Measurements from ENCODE around the gene SMAD3.
A peak's percentile ranks its signal among the peaks of the same experiment; 100 is the strongest.

SMAD3 gene

DNA sequence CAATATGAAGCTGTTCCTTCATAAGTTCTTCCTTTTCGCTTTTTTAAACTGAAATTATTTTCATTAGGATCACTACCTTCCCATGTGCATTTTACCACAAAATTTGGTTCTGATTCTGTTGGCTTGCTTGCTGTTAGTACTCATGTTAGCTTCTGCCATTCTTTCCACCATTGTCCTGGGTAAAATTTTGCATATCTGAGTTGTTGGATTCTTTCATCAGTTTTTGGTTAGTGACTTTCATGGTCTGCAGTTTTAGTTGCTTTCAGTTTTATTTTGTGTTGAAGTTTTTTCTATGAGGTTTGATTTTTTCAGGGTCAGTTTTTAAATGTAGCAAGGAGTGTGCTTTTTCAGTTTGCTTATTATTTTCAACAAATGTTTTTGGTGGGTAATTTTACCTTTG lies 71.9 kb downstream of the SMAD3 start:
- no peak overlapping the region for H4K8ac ChIP-seq (ENCODE audit: low read depth, low read length)
- H3K4me1 ChIP-seq (ENCODE audit: control insufficient read depth, low read depth, low read length): no peaks in the 10 kb centered on the region
- H2BK5ac ChIP-seq (ENCODE audit: low read length): no peak overlapping the region
- WGBS (ENCODE audit: extremely low coverage, insufficient coverage, low lambda C conversion rate): no CpG with 5 or more reads among the region's 1 CpG
- H3K79me2 ChIP-seq (ENCODE audit: control insufficient read depth, insufficient read depth, low read length): no peaks in the 10 kb centered on the region
- H3K18ac ChIP-seq (ENCODE audit: low read length): no peak overlapping the region
- H3K56ac ChIP-seq (ENCODE audit: low read length): no peak overlapping the region
- no peak overlapping the region for H2BK120ac ChIP-seq (ENCODE audit: low read depth, low read length)
- no peak overlapping the region for H3K9ac ChIP-seq (ENCODE audit: low read length)
- no peaks in the 10 kb centered on the region for H3K27me3 ChIP-seq (ENCODE audit: insufficient read depth, low read length, poor library complexity)
- no peak overlapping the region for H3K27ac ChIP-seq (ENCODE audit: low read depth, low read length)
- no peaks in the 10 kb centered on the region for H3K36me3 ChIP-seq (ENCODE audit: control insufficient read depth, insufficient read depth, low read length)
- no peak overlapping the region for H2BK15ac ChIP-seq (replicated peaks; ENCODE audit: low read depth)
- H3K4me2 ChIP-seq (ENCODE audit: low read length): no peak overlapping the region
- no peak overlapping the region for H3K4ac ChIP-seq (ENCODE audit: low read depth, low read length)
- peaks cover 5% of the 10 kb centered on the region for H3K79me1 ChIP-seq (ENCODE audit: low read length)
- no peak overlapping the region for H4K5ac ChIP-seq (ENCODE audit: low read length)
- no peak overlapping the region for H3K23ac ChIP-seq (ENCODE audit: low read length)
- no peak for DNase-seq
- no peak overlapping the region for H3K4me3 ChIP-seq (ENCODE audit: low read length)
- H2AK5ac ChIP-seq (ENCODE audit: low read length): no peak overlapping the region

DNA sequence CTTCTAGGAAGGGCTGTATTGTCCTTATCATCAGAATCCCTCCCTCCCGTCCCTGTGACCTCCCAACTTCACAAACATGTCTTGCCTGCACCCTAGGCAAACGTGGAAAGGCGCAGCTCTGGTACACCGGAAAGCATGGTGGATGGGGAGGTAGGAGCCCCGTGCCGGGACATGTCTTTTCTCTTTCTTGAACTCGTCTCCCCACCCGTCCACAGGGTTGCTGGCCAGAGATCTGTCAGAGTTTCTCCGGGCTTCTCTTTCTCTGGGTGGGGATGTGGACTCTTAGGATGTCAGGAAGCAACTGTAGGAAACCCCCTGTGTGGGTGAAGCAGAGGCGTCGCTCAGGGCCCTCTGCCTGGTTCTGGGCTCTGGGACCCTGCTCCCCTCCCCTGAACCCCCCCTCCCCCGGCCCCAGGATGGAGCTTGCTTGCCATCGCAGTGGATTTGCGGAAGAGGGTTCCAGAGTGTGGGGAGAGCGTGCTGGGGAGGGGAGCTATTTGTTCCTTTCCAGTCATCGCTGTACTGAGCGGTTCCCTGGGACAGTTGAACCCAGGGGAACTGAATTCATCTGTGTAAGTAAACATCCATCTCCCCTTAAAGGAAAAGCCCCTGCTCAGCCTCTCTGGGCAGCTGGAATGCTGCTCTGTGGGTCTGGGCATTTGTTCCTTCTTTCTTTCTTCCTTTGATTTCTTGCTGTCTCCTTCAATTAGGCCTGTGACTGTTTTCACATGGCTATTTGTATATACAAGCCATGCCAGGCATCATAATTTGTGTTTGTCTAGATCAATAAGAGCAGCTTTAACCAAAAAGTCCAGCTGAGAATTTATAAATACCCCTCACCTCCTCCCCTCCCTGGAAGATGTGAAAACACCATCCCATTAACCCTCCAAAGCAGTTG lies 72.8 kb downstream of the SMAD3 start:
- H3K79me1 ChIP-seq (ENCODE audit: low read length): peaks cover 4% of the 10 kb centered on the region
- no peak overlapping the region for H3K27ac ChIP-seq (ENCODE audit: low read depth, low read length)
- no peak overlapping the region for H4K8ac ChIP-seq (ENCODE audit: low read depth, low read length)
- no peaks in the 10 kb centered on the region for H3K27me3 ChIP-seq (ENCODE audit: insufficient read depth, low read length, poor library complexity)
- no peak overlapping the region for H3K23ac ChIP-seq (ENCODE audit: low read length)
- H2BK15ac ChIP-seq (replicated peaks; ENCODE audit: low read depth): no peak overlapping the region
- WGBS (ENCODE audit: extremely low coverage, insufficient coverage, low lambda C conversion rate): no CpG with 5 or more reads among the region's 17 CpGs
- no peaks in the 10 kb centered on the region for H3K79me2 ChIP-seq (ENCODE audit: control insufficient read depth, insufficient read depth, low read length)
- H3K4me3 ChIP-seq (ENCODE audit: low read length): no peak overlapping the region
- no peak overlapping the region for H2BK120ac ChIP-seq (ENCODE audit: low read depth, low read length)
- no peak for DNase-seq
- H3K56ac ChIP-seq (ENCODE audit: low read length): peak overlapping the region; percentile 44
- H3K4me2 ChIP-seq (ENCODE audit: low read length): no peak overlapping the region
- no peaks in the 10 kb centered on the region for H3K4me1 ChIP-seq (ENCODE audit: control insufficient read depth, low read depth, low read length)
- no peak overlapping the region for H2AK5ac ChIP-seq (ENCODE audit: low read length)
- no peak overlapping the region for H3K4ac ChIP-seq (ENCODE audit: low read depth, low read length)
- H3K9ac ChIP-seq (ENCODE audit: low read length): no peak overlapping the region
- peak overlapping the region; percentile 4 for H3K18ac ChIP-seq (ENCODE audit: low read length)
- H3K36me3 ChIP-seq (ENCODE audit: control insufficient read depth, insufficient read depth, low read length): no peaks in the 10 kb centered on the region
- no peak overlapping the region for H4K5ac ChIP-seq (ENCODE audit: low read length)
- H2BK5ac ChIP-seq (ENCODE audit: low read length): no peak overlapping the region

DNA sequence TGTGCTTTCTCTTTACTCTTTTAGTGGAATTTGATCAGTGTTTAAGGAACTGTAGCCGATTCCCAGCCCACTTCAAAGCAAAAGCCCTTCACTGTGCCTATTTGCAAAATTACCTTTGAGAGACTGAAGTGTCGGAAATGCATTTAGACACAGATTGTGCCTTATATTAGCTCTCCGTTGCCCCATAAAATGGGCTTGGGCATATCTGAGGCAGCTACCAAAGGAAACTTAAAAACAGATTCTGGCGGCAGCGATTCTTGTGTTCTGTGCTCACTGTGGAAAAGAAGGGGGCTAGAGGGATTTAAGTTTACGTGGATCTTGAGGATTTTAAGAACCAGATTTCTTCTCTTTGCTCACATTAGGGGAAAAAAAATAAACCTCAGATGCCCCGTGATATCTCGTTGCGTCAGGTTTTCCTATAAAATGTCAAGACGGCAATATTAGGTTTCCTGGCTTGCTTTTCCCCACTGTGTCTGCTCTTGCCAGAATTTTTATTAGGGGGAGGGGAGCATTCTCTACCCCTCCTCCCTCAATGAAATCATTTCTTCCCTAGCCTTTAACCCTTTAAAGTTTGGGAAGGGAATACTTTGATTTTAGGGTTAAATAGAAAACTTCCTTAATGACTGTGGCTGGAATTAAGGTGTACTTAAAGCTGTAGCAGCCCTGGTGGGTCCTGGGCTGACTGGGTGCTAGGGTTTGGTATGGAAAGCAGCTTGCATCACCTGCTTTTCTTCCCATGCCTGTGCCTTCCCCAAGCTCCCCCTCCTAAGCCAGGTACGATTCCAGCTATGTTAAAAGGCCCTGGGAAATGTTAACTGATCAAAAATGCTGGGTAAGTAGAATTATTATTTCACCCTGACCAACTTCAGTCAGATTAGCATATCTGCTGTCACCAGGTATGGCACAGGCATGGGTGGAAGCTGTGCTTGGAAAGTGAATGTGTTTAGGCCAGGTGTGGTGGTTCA lies 73.8 kb downstream of the SMAD3 start:
- WGBS (ENCODE audit: extremely low coverage, insufficient coverage, low lambda C conversion rate): no CpG with 5 or more reads among the region's 11 CpGs
- no peaks in the 10 kb centered on the region for H3K4me1 ChIP-seq (ENCODE audit: control insufficient read depth, low read depth, low read length)

DNA sequence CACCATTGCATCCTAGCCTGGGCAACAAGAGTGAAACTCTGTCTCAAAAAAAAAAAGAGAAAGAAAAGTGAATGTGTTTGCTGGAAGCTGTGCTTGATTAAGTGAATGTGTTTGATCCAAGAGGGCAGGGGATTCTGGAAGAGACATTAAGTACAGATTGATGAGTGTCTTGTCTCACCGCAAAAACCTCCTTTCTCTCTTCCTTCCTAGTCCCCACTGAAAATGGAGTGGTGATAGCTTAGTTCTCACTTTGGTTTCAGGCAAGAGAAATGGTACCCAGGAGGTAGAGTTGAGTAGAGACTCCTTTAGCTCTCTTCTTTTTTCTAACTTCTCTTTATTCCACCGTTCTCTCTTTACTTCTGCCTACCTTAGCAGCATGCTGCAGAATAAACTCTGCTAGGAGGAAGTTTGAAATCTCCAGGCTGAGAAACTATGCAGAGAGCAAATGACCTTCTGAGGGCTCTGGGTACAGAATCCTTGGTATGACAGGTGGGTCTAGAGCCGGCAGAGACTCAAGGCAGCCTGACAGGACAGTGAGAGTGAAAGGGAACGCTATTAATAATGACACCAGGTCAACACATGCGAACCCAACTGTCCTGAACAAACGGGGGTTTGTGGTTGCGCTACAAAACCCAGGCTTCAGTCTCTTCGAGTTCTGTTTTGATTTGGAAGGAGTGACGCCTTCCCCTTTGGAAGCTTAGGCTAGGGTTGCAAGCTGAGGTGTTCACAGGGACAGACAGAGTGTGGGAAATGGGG lies 74.9 kb downstream of the SMAD3 start:
- Histone ChIP-seq H3K79me2 (ENCODE audit: control insufficient read depth, insufficient read depth, low read length) (peaks cover 2% of the 10 kb centered on the region), H3K4ac (ENCODE audit: low read depth, low read length) (no peak overlapping the region), H3K4me3 (ENCODE audit: low read length) (no peak overlapping the region), H3K4me1 (ENCODE audit: control insufficient read depth, low read depth, low read length) (peaks cover 6% of the 10 kb centered on the region), H2AK5ac (ENCODE audit: low read length) (no peak overlapping the region), H3K4me2 (ENCODE audit: low read length) (no peak overlapping the region), H3K36me3 (ENCODE audit: control insufficient read depth, insufficient read depth, low read length) (no peaks in the 10 kb centered on the region), H3K27me3 (ENCODE audit: insufficient read depth, low read length, poor library complexity) (no peaks in the 10 kb centered on the region), H4K5ac (ENCODE audit: low read length) (no peak overlapping the region), H4K8ac (ENCODE audit: low read depth, low read length) (no peak overlapping the region), H2BK5ac (ENCODE audit: low read length) (no peak overlapping the region), H3K27ac (ENCODE audit: low read depth, low read length) (no peak overlapping the region), H3K18ac (ENCODE audit: low read length) (no peak overlapping the region), H3K79me1 (ENCODE audit: low read length) (peaks cover 4% of the 10 kb centered on the region), H3K23ac (ENCODE audit: low read length) (no peak overlapping the region), H2BK120ac (ENCODE audit: low read depth, low read length) (no peak overlapping the region), H2BK15ac (replicated peaks; ENCODE audit: low read depth) (no peak overlapping the region), H3K56ac (ENCODE audit: low read length) (no peak overlapping the region), H3K9ac (ENCODE audit: low read length) (no peak overlapping the region)
- no peak for DNase-seq
- no CpG with 5 or more reads among the region's 9 CpGs for WGBS (ENCODE audit: extremely low coverage, insufficient coverage, low lambda C conversion rate)

More for the DNA sequence above, 73.8 kb downstream of the SMAD3 start:
- DNase-seq: no peak
- no peak overlapping the region for H3K18ac ChIP-seq (ENCODE audit: low read length)
- no peaks in the 10 kb centered on the region for H3K27me3 ChIP-seq (ENCODE audit: insufficient read depth, low read length, poor library complexity)
- no peak overlapping the region for H3K4ac ChIP-seq (ENCODE audit: low read depth, low read length)
- no peak overlapping the region for H3K27ac ChIP-seq (ENCODE audit: low read depth, low read length)
- no peak overlapping the region for H4K5ac ChIP-seq (ENCODE audit: low read length)
- no peak overlapping the region for H2BK15ac ChIP-seq (replicated peaks; ENCODE audit: low read depth)
- H3K23ac ChIP-seq (ENCODE audit: low read length): no peak overlapping the region
- H3K56ac ChIP-seq (ENCODE audit: low read length): no peak overlapping the region
- no peak overlapping the region for H4K8ac ChIP-seq (ENCODE audit: low read depth, low read length)
- no peak overlapping the region for H2AK5ac ChIP-seq (ENCODE audit: low read length)
- no peaks in the 10 kb centered on the region for H3K79me2 ChIP-seq (ENCODE audit: control insufficient read depth, insufficient read depth, low read length)
- H2BK5ac ChIP-seq (ENCODE audit: low read length): no peak overlapping the region
- H3K36me3 ChIP-seq (ENCODE audit: control insufficient read depth, insufficient read depth, low read length): no peaks in the 10 kb centered on the region
- no peak overlapping the region for H3K4me3 ChIP-seq (ENCODE audit: low read length)
- no peak overlapping the region for H3K4me2 ChIP-seq (ENCODE audit: low read length)
- no peak overlapping the region for H3K9ac ChIP-seq (ENCODE audit: low read length)
- H2BK120ac ChIP-seq (ENCODE audit: low read depth, low read length): no peak overlapping the region
- H3K79me1 ChIP-seq (ENCODE audit: low read length): peaks cover 4% of the 10 kb centered on the region

DNA sequence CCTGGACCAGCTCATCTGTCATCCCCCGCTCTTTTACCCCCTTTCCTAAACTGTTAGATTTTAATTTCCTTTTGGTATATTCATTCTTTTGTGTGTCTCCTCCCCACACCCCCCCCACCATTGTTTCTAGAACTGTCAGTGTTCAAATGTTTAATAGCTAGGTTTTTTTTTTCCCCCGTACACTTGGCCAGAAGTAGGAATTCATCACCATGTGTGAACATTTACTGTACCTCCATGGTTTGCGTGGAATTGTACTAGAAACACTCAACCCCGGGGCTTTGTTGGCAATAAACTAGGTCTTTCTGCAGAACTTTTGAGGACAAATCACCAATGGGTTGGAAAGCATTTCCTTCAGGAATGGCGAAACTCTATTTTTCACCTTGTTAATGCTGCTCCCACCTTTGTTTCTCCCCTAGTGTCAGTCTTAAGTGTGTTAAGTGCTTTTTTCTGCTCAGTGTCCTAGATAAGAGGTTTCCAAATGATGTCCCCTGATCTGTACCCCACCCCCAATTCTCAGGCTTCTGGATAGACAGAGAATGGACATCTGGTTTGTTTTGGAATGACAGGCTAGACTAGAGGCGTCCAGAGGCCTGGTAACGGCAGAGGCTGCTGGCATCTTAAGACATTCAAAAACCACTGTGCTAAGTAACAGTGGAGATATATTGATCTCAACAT lies 76.8 kb downstream of the SMAD3 start:
- Histone ChIP-seq H3K36me3 (ENCODE audit: control insufficient read depth, insufficient read depth, low read length) (no peaks in the 10 kb centered on the region), H3K79me2 (ENCODE audit: control insufficient read depth, insufficient read depth, low read length) (peaks cover 2% of the 10 kb centered on the region), H3K23ac (ENCODE audit: low read length) (no peak overlapping the region), H3K4me2 (ENCODE audit: low read length) (no peak overlapping the region), H3K4ac (ENCODE audit: low read depth, low read length) (no peak overlapping the region), H3K4me1 (ENCODE audit: control insufficient read depth, low read depth, low read length) (peaks cover 8% of the 10 kb centered on the region), H4K8ac (ENCODE audit: low read depth, low read length) (no peak overlapping the region), H3K9ac (ENCODE audit: low read length) (no peak overlapping the region), H3K18ac (ENCODE audit: low read length) (no peak overlapping the region), H4K5ac (ENCODE audit: low read length) (no peak overlapping the region), H3K27ac (ENCODE audit: low read depth, low read length) (no peak overlapping the region), H3K79me1 (ENCODE audit: low read length) (peaks cover 5% of the 10 kb centered on the region), H3K56ac (ENCODE audit: low read length) (no peak overlapping the region), H2BK5ac (ENCODE audit: low read length) (no peak overlapping the region), H2BK120ac (ENCODE audit: low read depth, low read length) (no peak overlapping the region), H3K27me3 (ENCODE audit: insufficient read depth, low read length, poor library complexity) (no peaks in the 10 kb centered on the region), H3K4me3 (ENCODE audit: low read length) (no peak overlapping the region), H2AK5ac (ENCODE audit: low read length) (no peak overlapping the region), H2BK15ac (replicated peaks; ENCODE audit: low read depth) (no peak overlapping the region)
- no peak for DNase-seq
- no CpG with 5 or more reads among the region's 7 CpGs for WGBS (ENCODE audit: extremely low coverage, insufficient coverage, low lambda C conversion rate)

All from mesendoderm (in vitro differentiated cells).